A549 (cell line): ENCODE measurements around the gene IL6R. TPM values are rescaled to one million over a fixed set of nuclear protein-coding genes. Genes with fewer than 3 reads are reported as not detected.

Source experiments
- ATAC-seq, 2 experiments: fragments of 200-7000 bp in 1 of 2; fragments of >200 bp in 1 of 2; cut with Nextera tagmentation in 1 of 2; cut with Tn5 transposase in 1 of 2; 3 replicates each; pipeline versions ENCODE4 v1.8.0 to v1.9.1; 2018 to 2020; ENCODE audit warnings: mild to moderate bottlenecking in 1 of 2, moderate library complexity in 1 of 2
- CTCF ChIA-PET: fragments of 300-600 bp; sonication (Branson Sonifier 250); formaldehyde crosslinking; extraction: SDS; loops from one replicate; lab custom pipeline; 2021; ENCODE audit warnings: antibody characterized with exemption, inconsistent platforms; lab: Yijun Ruan, JAX
- POLR2A ChIA-PET: fragments of 350-600 bp; formaldehyde crosslinking; extraction: SDS; loops from one replicate; lab custom pipeline; 2021; ENCODE audit warnings: antibody characterized with exemption, inconsistent platforms; lab: Yijun Ruan, JAX
- DNase-seq, 2 experiments: peaks; one replicate each; pipeline versions ENCODE4 v3.0.0 to v3.0.0-alpha.2; 2011 to 2016; ENCODE audit warnings: low read depth in 1 of 2, low spot score in 1 of 2
- FAIRE-seq: peaks from 2 replicates; lab custom pipeline; 2011; peaks lifted over from hg19 to GRCh38; lab: Jason Lieb, UNC
- H3K27ac ChIP-seq, 2 experiments: fragments of >200 bp; sonication (Bioruptor Twin); formaldehyde crosslinking; 3 replicates each; pipeline ENCODE4 v1.5.1; 2016 to 2017
- H3K4me1 ChIP-seq: fragments of >200 bp; sonication (Bioruptor Twin); formaldehyde crosslinking; 3 replicates; pipeline ENCODE4 v1.6.1; 2016
- H3K4me2 ChIP-seq: fragments of >200 bp; sonication (Bioruptor Twin); formaldehyde crosslinking; 3 replicates; pipeline ENCODE4 v1.6.1; 2016
- H3K4me3 ChIP-seq: fragments of >200 bp; sonication (Bioruptor Twin); formaldehyde crosslinking; 3 replicates; pipeline ENCODE4 v1.5.1; 2016
- H3K9me3 ChIP-seq: fragments of >200 bp; sonication (Bioruptor Twin); formaldehyde crosslinking; 3 replicates; pipeline ENCODE4 v1.6.1; 2016
- ATOH8 ChIP-seq: fragments of 250-450 bp; sonication (Bioruptor Pico); IDR thresholded peaks from 2 replicates; pipeline ENCODE4 v1.5.0; 2020; ENCODE audit warnings: low read depth, mild to moderate bottlenecking, moderate library complexity
- BCL3 ChIP-seq: fragments of >200 bp; sonication (Bioruptor Twin); formaldehyde crosslinking; IDR thresholded peaks from 3 replicates; pipeline ENCODE4 v1.6.1; 2016
- CBX2 ChIP-seq: fragments of 200-600 bp; sonication (generic); IDR thresholded peaks from 2 replicates; pipeline ENCODE4 v1.6.1; 2016; ENCODE audit warnings: low read depth, mild to moderate bottlenecking, borderline replicate concordance
- CBX8 ChIP-seq: fragments of 200-600 bp; sonication (generic); IDR thresholded peaks from 2 replicates; pipeline ENCODE4 v1.6.1; 2016
- CTCF ChIP-seq: fragments of >200 bp; sonication (Bioruptor Twin); formaldehyde crosslinking; IDR thresholded peaks from 3 replicates; pipeline ENCODE4 v1.5.1; 2016
- EP300 ChIP-seq, 2 experiments: fragments of >200 bp; sonication (Bioruptor Twin); formaldehyde crosslinking; IDR thresholded peaks; 2 replicates in 1 of 2; 3 replicates in 1 of 2; pipeline ENCODE4 v1.6.1; 2016 to 2017
- ESRRA ChIP-seq: fragments of 150-350 bp; IDR thresholded peaks from 2 replicates; pipeline ENCODE4 v1.6.1; 2014; ENCODE audit warnings: mild to moderate bottlenecking, low read length, borderline replicate concordance
- FOSB ChIP-seq: fragments of 250-450 bp; sonication (Bioruptor Pico); IDR thresholded peaks from 2 replicates; pipeline ENCODE4 v1.5.0; 2020; ENCODE audit warnings: mild to moderate bottlenecking, moderate library complexity
- FOXS1 ChIP-seq: fragments of 250-450 bp; sonication (Bioruptor Pico); IDR thresholded peaks from 2 replicates; pipeline ENCODE4 v1.5.0; 2020; ENCODE audit warnings: mild to moderate bottlenecking, moderate library complexity
- HEYL ChIP-seq: fragments of 250-450 bp; sonication (Bioruptor Pico); IDR thresholded peaks from 2 replicates; pipeline ENCODE4 v1.8.0; 2021; ENCODE audit warnings: mild to moderate bottlenecking, moderate library complexity
- HMGXB4 ChIP-seq: fragments of 250-450 bp; sonication (Bioruptor Pico); IDR thresholded peaks from 2 replicates; pipeline ENCODE4 v1.5.0; 2021; ENCODE audit warnings: mild to moderate bottlenecking, moderate library complexity, borderline replicate concordance
- HOXB5 ChIP-seq: fragments of 250-450 bp; sonication (Bioruptor Pico); IDR thresholded peaks from 2 replicates; pipeline ENCODE4 v1.5.0; 2020; ENCODE audit warnings: mild to moderate bottlenecking, moderate library complexity
- JUN ChIP-seq, 2 experiments: fragments of >200 bp; sonication (Bioruptor Twin); formaldehyde crosslinking; IDR thresholded peaks; 2 replicates in 1 of 2; 3 replicates in 1 of 2; pipeline ENCODE4 v1.6.1; 2016 to 2017
- JUNB ChIP-seq: fragments of >200 bp; sonication (Bioruptor Twin); formaldehyde crosslinking; IDR thresholded peaks from 2 replicates; pipeline ENCODE4 v1.6.1; 2016
- MAFK ChIP-seq: fragments of 450-650 bp; IDR thresholded peaks from 2 replicates; pipeline ENCODE4 v1.6.1; 2014; ENCODE audit not compliant: partially characterized antibody
- MAZ ChIP-seq: fragments of 150-350 bp; IDR thresholded peaks from 2 replicates; pipeline ENCODE4 v1.6.1; 2014; ENCODE audit warnings: antibody characterized with exemption, low read depth, low read length, borderline replicate concordance
- NFE2L2 ChIP-seq: fragments of 150-350 bp; conservative IDR thresholded peaks from 2 replicates; pipeline ENCODE4 v1.6.1; 2014; ENCODE audit warnings: low read length
- NPAS2 ChIP-seq: fragments of 250-450 bp; sonication (Bioruptor Pico); IDR thresholded peaks from 2 replicates; pipeline ENCODE4 v1.8.0; 2022; ENCODE audit warnings: mild to moderate bottlenecking, moderate library complexity, borderline replicate concordance
- POLR2A ChIP-seq: IDR thresholded peaks from 2 replicates; pipeline ENCODE4 v1.6.1; 2012; ENCODE audit warnings: mild to moderate bottlenecking, low read length
- RAD21 ChIP-seq, 2 experiments: fragments of >200 bp in 1 of 2; sonication (Bioruptor Twin) in 1 of 2; formaldehyde crosslinking in 1 of 2; IDR thresholded peaks in 1 of 2; conservative IDR thresholded peaks in 1 of 2; 2 replicates in 1 of 2; 3 replicates in 1 of 2; pipeline ENCODE4 v1.6.1; 2012 to 2018; ENCODE audit warnings: inconsistent platforms in 1 of 2
- RCOR1 ChIP-seq: fragments of 150-350 bp; IDR thresholded peaks from 2 replicates; pipeline ENCODE4 v1.6.1; 2014; ENCODE audit warnings: antibody characterized with exemption, low read length, low read depth
- TFCP2L1 ChIP-seq: fragments of 250-450 bp; sonication (Bioruptor Pico); IDR thresholded peaks from 2 replicates; pipeline ENCODE4 v1.5.0; 2021; ENCODE audit warnings: mild to moderate bottlenecking
- USF2 ChIP-seq: fragments of 450-650 bp; IDR thresholded peaks from 2 replicates; pipeline ENCODE4 v1.6.1; 2014; ENCODE audit warnings: antibody characterized with exemption
- ZSCAN20 ChIP-seq: fragments of 250-450 bp; sonication (Bioruptor Pico); IDR thresholded peaks from 2 replicates; pipeline ENCODE4 v1.8.0; 2022; ENCODE audit warnings: mild to moderate bottlenecking, moderate library complexity
- WGBS: methylation state at CpG from one replicate; pipeline ENCODE4 v1.1.6; 2017; ENCODE audit errors: missing lambda C conversion rate; 5-methylcytosine and 5-hydroxymethylcytosine counted together
- polyA plus RNA-seq, 4 experiments: library from polyadenylated mRNA; depleted of rRNA in 3 of 4; stranded (reverse); fragments of >200 nt; fragmentation: RNase III in 1 of 4; extraction: RNeasy Plus Mini Kit Qiagen cat#74134 plus additional on column Dnase treatment in 1 of 4; gene quantifications; 2 replicates in 3 of 4; 3 replicates in 1 of 4; pipeline ENCODE4 v1.2.3, GENCODE V29; 2011 to 2017

Gene IL6R
- polyA plus RNA-seq, 2 of the 4 experiments (the other 2 are of a cell fraction): 2.2 to 2.7 TPM

GRCh38 chr1:154423988-154424326 is 18.8 kb downstream of the IL6R start:
- no peak overlapping the region for H3K4me3 ChIP-seq
- WGBS: 91% methylated on average over 7 of the region's 7 CpGs
- DNase-seq: no peak
- ATAC-seq: no peak
- TF ChIP-seq ZSCAN20 (CRISPR knock-in tag): no peak
- no peak for TF ChIP-seq CBX8
- no peak for TF ChIP-seq MAZ
- no peak for TF ChIP-seq TFCP2L1 (CRISPR knock-in tag)
- no peak for TF ChIP-seq HMGXB4
- TF ChIP-seq JUN (IDR thresholded peaks at IDR 0.05): no peak
- no peak for TF ChIP-seq ESRRA
- no peak for TF ChIP-seq RCOR1
- no peak for TF ChIP-seq NPAS2
- TF ChIP-seq MAFK: no peak
- TF ChIP-seq, all 56 proteins: peak for 0
- FAIRE-seq: no peak
- Histone ChIP-seq H3K4me2 (peak overlapping the region; percentile 66), H3K9me3 (no peaks in the 10 kb centered on the region), H3K27ac (peak overlapping the region; percentile 67 to 79), H3K4me1 (peaks cover 71% of the 10 kb centered on the region)
- ChIA-PET POLR2A (no interaction called here), CTCF (interaction anchor here (1.3 to 2.0 kb wide), 2 partner anchors 18 to 27 kb away, joined by 3 to 4 read pairs; no protein-coding TSS in a partner anchor)

- Histone ChIP-seq H3K4me3 (no peak overlapping the region), H3K9me3 (no peaks in the 10 kb centered on the region), H3K4me2 (no peak overlapping the region), H3K4me1 (peaks cover 59% of the 10 kb centered on the region), H3K27ac (no peak overlapping the region)
- CTCF ChIA-PET: no interaction called here
- POLR2A ChIA-PET: no interaction called here
- no peak for ATAC-seq
- no peak for FAIRE-seq
- DNase-seq: no peak
- no peak for TF ChIP-seq ATOH8 (CRISPR knock-in tag)
- TF ChIP-seq NFE2L2: no peak
- TF ChIP-seq USF2: no peak
- TF ChIP-seq FOSB (CRISPR knock-in tag): no peak
- TF ChIP-seq HEYL (CRISPR knock-in tag): no peak
- TF ChIP-seq POLR2A: no peak
- no peak for TF ChIP-seq ZSCAN20 (CRISPR knock-in tag)
- TF ChIP-seq EP300 (IDR thresholded peaks at IDR 0.05): no peak
- TF ChIP-seq FOXS1 (CRISPR knock-in tag): no peak
- TF ChIP-seq JUNB: no peak
- no peak for TF ChIP-seq RAD21 (conservative IDR thresholded peaks at IDR 0.05 in 1 of 2, IDR thresholded peaks at IDR 0.05 in 1 of 2)
- TF ChIP-seq CBX2: no peak
- TF ChIP-seq CBX8: no peak
- TF ChIP-seq BCL3: no peak
- TF ChIP-seq RCOR1: no peak
- TF ChIP-seq CTCF: no peak
- no peak for TF ChIP-seq MAFK
- TF ChIP-seq HOXB5 (CRISPR knock-in tag): no peak
- WGBS: 68% methylated on average over 6 of the region's 6 CpGs
Measured at GRCh38 chr1:154425172-154425571, 20.0 kb downstream of the IL6R start.
